GM12801 (cell line): ENCODE results near the gene SUPT16H.

ENCODE experiments used
- TF ChIP-seq, protein P1 (sequence below): IDR thresholded peaks from one replicate; pipeline ENCODE4 v1.5.1; 2011; ENCODE audit warnings: control low read depth; ENCODE audit not compliant: insufficient read length; ENCODE audit errors: extremely low read depth

SUPT16H gene

GRCh38 chr14:21382886-21383847 lies 652 bp downstream of the SUPT16H start:
- TF ChIP-seq, protein P1, sequence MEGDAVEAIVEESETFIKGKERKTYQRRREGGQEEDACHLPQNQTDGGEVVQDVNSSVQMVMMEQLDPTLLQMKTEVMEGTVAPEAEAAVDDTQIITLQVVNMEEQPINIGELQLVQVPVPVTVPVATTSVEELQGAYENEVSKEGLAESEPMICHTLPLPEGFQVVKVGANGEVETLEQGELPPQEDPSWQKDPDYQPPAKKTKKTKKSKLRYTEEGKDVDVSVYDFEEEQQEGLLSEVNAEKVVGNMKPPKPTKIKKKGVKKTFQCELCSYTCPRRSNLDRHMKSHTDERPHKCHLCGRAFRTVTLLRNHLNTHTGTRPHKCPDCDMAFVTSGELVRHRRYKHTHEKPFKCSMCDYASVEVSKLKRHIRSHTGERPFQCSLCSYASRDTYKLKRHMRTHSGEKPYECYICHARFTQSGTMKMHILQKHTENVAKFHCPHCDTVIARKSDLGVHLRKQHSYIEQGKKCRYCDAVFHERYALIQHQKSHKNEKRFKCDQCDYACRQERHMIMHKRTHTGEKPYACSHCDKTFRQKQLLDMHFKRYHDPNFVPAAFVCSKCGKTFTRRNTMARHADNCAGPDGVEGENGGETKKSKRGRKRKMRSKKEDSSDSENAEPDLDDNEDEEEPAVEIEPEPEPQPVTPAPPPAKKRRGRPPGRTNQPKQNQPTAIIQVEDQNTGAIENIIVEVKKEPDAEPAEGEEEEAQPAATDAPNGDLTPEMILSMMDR = no peak

GRCh38 chr14:21382095-21382494 lies 1.7 kb downstream of the SUPT16H start:
- TF ChIP-seq, protein P1 = no peak

DNA sequence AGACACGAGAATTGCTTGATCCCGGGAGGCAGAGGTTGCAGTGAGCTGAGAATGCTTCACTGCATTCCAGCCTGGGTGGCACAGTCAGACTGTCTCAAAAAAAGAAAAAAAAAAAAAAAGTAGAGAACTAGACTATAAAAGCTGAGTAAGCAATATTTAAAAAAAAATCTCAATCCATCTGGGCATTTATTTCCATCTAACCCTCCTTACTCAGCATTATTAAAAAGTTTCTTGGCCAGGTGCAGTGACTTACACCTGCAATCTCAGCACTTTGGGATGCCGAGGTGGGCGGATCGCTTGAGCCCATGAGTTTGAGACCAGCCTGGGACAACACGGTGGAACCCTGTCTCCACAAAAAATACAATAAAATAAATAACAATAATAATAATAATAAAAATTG lies 4.5 kb downstream of the SUPT16H start:
- TF ChIP-seq, protein P1 = no peak

DNA sequence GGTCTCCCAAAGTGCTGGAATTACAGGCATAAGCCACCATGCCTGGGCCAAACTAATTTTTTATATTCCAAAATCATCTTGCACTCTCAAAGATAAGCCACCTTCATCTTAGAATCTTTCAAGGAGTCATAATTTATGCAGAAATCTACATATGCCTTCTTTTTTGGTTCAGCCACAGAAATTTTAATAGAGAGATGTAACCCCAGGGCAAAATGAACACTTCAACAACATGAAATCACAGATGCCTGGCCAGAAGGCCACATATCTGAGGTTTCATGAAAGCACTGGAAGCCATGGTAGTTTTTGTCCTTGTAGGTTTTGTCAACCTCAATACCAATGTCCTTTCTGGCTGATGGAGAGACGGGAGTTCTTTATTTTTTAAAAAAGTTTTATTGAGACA lies 9.8 kb downstream of the SUPT16H start:
- TF ChIP-seq, protein P1 = no peak

- TF ChIP-seq, protein P1 = no peak
Measured at GRCh38 chr14:21369949-21370679, 13.7 kb downstream of the SUPT16H start.

DNA sequence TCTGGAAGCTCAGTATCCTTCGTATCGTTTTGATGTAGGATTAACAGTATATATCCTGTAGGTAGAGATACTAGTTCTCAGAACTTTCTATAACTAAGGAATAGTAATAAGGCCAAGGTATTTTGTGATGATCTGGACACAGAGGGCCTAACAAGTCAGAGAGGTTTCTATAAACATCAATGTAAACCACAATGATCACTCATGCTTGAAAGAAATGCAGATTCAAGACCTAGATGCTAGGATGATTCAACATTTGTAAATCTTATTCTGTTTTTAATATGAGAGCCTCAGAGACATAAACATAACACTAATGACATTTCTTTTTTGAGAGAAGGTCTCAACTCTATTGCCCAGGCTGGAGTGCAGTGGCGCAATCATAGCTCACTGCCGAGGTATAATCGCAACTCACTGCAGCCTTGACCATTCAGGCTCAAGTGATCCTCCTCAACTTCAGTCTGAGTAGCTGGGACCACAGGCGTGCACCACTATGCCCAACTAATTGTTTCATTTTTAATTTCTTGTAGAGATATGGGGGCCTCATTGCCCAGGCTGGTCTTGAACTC lies 16.2 kb downstream of the SUPT16H start:
- TF ChIP-seq, protein P1 = no peak

DNA sequence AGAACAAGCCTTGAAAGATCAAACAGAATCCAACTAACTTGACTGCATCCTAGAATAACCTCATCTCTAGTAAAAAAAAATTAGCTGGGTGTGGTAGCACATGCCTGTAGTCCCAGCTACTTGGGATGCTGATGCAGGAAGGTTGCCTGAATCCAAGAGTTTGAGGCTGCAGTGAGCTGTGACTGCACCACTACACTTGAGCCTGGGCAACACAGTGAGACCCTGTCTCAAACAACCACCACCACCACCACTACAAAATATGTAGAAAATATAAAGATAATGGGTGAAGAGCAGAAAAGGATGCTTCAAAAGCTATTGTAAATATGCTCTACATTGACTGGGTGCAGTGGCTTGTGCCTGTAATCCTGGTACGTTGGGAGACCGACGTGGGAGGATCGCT lies 27.3 kb downstream of the SUPT16H start:
- TF ChIP-seq, protein P1 = no peak
